ENCODE data around the gene NFATC2. TPM values are rescaled to one million over a fixed set of nuclear protein-coding genes. Genes with fewer than 3 reads are reported as not detected.

NFATC2 gene
- polyA plus RNA-seq, 1 donor: 1.6 TPM

- DNase-seq: no peak
These were observed 112.8 kb downstream of the NFATC2 start for GRCh38 chr20:51429696-51430095.

GRCh38 chr20:51429144-51429482, 113.4 kb downstream of the NFATC2 start:
- no peak for DNase-seq

GRCh38 chr20:51428401-51429143, 113.9 kb downstream of the NFATC2 start:
- no peak for DNase-seq

GRCh38 chr20:51427651-51428291, 114.7 kb downstream of the NFATC2 start:
- no peak for DNase-seq

- no peak for DNase-seq
These were observed 115.5 kb downstream of the NFATC2 start for GRCh38 chr20:51426718-51427650.

- DNase-seq: no peak
These were observed 117.0 kb downstream of the NFATC2 start for GRCh38 chr20:51425347-51426106.

GRCh38 chr20:51424270-51425117, 118.0 kb downstream of the NFATC2 start:
- no peak for DNase-seq

- DNase-seq: no peak
These were observed 118.7 kb downstream of the NFATC2 start for GRCh38 chr20:51423810-51424209.

- no peak for DNase-seq
These were observed 119.2 kb downstream of the NFATC2 start for GRCh38 chr20:51423290-51423667.

- DNase-seq: no peak
These were observed 119.8 kb downstream of the NFATC2 start for GRCh38 chr20:51422514-51423289.

- DNase-seq: no peak
These were observed 121.7 kb downstream of the NFATC2 start for GRCh38 chr20:51420805-51421204.

GRCh38 chr20:51420111-51420510, 122.4 kb downstream of the NFATC2 start:
- DNase-seq: no peak

- no peak for DNase-seq
These were observed 122.9 kb downstream of the NFATC2 start for GRCh38 chr20:51419646-51420045.

GRCh38 chr20:51419231-51419630, 123.3 kb downstream of the NFATC2 start:
- DNase-seq: no peak

GRCh38 chr20:51418137-51418529, 124.4 kb downstream of the NFATC2 start:
- DNase-seq: no peak

GRCh38 chr20:51417250-51418136, 125.0 kb downstream of the NFATC2 start:
- no peak for DNase-seq

- DNase-seq: no peak
These were observed 125.8 kb downstream of the NFATC2 start for GRCh38 chr20:51416532-51417249.

GRCh38 chr20:51413857-51414256, 128.7 kb downstream of the NFATC2 start:
- DNase-seq: no peak
